GM10248 (cell line): ENCODE measurements around the gene LONRF2.

Experiments
- CTCF ChIA-PET: fragments of 300-600 bp; sonication (Branson Sonifier 250); formaldehyde crosslinking; extraction: SDS; loops from one replicate; lab custom pipeline; 2021; ENCODE audit warnings: antibody characterized with exemption; lab: Yijun Ruan, JAX
- POLR2A ChIA-PET: fragments of 350-650 bp; sonication (Branson Sonifier 250); formaldehyde crosslinking; extraction: SDS; loops from one replicate; lab custom pipeline; 2020; ENCODE audit warnings: antibody characterized with exemption; lab: Yijun Ruan, JAX
- DNase-seq: peaks from one replicate; pipeline ENCODE4 v3.0.0; 2012; ENCODE audit errors: extremely low spot score
- CTCF ChIP-seq: IDR thresholded peaks from 2 replicates; pipeline ENCODE4 v1.5.1; 2012; ENCODE audit warnings: mild to moderate bottlenecking, low read depth; ENCODE audit errors: extremely low read depth, missing control alignments, control extremely low read depth

The LONRF2 gene

GRCh38 chr2:100266126-100266525 lies 56.2 kb downstream of the LONRF2 start:
- DNase-seq: no peak
- ChIA-PET CTCF (interaction anchor here (0.8 to 9.4 kb wide), 4 partner anchors 10 to 887 kb away, joined by 3 to 210 read pairs (median 5); no protein-coding TSS in a partner anchor), POLR2A (no interaction called here)
- TF ChIP-seq CTCF: no peak

- ChIA-PET POLR2A (no interaction called here), CTCF (interaction anchor here (0.8 to 9.4 kb wide), 2 partner anchors 116 to 888 kb away, joined by 3 to 210 read pairs; no protein-coding TSS in a partner anchor)
- DNase-seq: no peak
- TF ChIP-seq CTCF: no peak
These were observed 57.1 kb downstream of the LONRF2 start for GRCh38 chr2:100265226-100265625.

GRCh38 chr2:100264651-100265050 lies 57.6 kb downstream of the LONRF2 start:
- ChIA-PET CTCF (interaction anchor here (1.0 to 9.4 kb wide), 6 partner anchors 11 to 706 kb away, joined by 3 to 210 read pairs (median 76); no protein-coding TSS in a partner anchor), POLR2A (no interaction called here)
- no peak for TF ChIP-seq CTCF
- no peak for DNase-seq

GRCh38 chr2:100264121-100264520 lies 58.2 kb downstream of the LONRF2 start:
- CTCF ChIA-PET: interaction anchor here (1.0 to 9.4 kb wide), 8 partner anchors 11 to 705 kb away, joined by 3 to 210 read pairs (median 31); no protein-coding TSS in a partner anchor
- DNase-seq: no peak
- POLR2A ChIA-PET: no interaction called here
- no peak for TF ChIP-seq CTCF

- ChIA-PET POLR2A (no interaction called here), CTCF (interaction anchor here (0.6 to 9.4 kb wide), 54 partner anchors 9 to 763 kb away, joined by 3 to 210 read pairs (median 4); no protein-coding TSS in a partner anchor)
- peak; percentile 69 for DNase-seq
- TF ChIP-seq CTCF: peak; percentile 95
These were observed 59.6 kb downstream of the LONRF2 start for GRCh38 chr2:100262555-100263320.

GRCh38 chr2:100262046-100262445 lies 60.3 kb downstream of the LONRF2 start:
- CTCF ChIA-PET: interaction anchor here (0.6 to 9.4 kb wide), 46 partner anchors 9 to 891 kb away, joined by 3 to 210 read pairs (median 4); no protein-coding TSS in a partner anchor

More at GRCh38 chr2:100262046-100262445, 60.3 kb downstream of the LONRF2 start:
- TF ChIP-seq CTCF: no peak
- POLR2A ChIA-PET: no interaction called here
- DNase-seq: no peak
